Uterus (tissue), 2 donors: ENCODE results near the gene ZNRD2.

Experiments
- CTCF ChIP-seq, 4 experiments: fragments of 200-600 bp in 2 of 4; fragments of 450-650 bp in 2 of 4; sonication (generic) in 2 of 4; IDR thresholded peaks; one replicate each; pipeline ENCODE4 v1.5.1; 2016 to 2019; ENCODE audit warnings: antibody characterized with exemption in 4 of 4, mild to moderate bottlenecking in 2 of 4, moderate library complexity in 1 of 4
- POLR2A ChIP-seq, 2 donors: fragments of 450-650 bp; IDR thresholded peaks; one replicate each; pipeline ENCODE4 v1.6.1; 2016; ENCODE audit warnings: antibody characterized with exemption in 2 of 2, mild to moderate bottlenecking in 1 of 2, moderate library complexity in 1 of 2

- TF ChIP-seq CTCF (IDR thresholded peaks at IDR 0.05) (no peak), POLR2A (IDR thresholded peaks at IDR 0.05) (no peak)
Observed at GRCh38 chr11:65583589-65583988, 13.3 kb downstream of the ZNRD2 start.
